Bronchial epithelial cell (primary cell): ENCODE data around the gene TARDBP. TPM values are rescaled to one million over a fixed set of nuclear protein-coding genes. Genes with fewer than 3 reads are reported as not detected.

Experiments used
- DNase-seq: peaks from one replicate; pipeline ENCODE4 v3.0.0-alpha.2; 2010; ENCODE audit warnings: low read depth
- FAIRE-seq: peaks from 2 replicates; lab custom pipeline; 2011; peaks lifted over from hg19 to GRCh38; lab: Jason Lieb, UNC
- H3K27me3 ChIP-seq: 2 replicates; pipeline ENCODE4 v1.5.1; 2011; ENCODE audit warnings: low read length; ENCODE audit not compliant: control insufficient read depth, insufficient read depth
- H3K36me3 ChIP-seq: 2 replicates; pipeline ENCODE4 v1.5.1; 2011; ENCODE audit warnings: low read length; ENCODE audit not compliant: control insufficient read depth, insufficient read depth
- H3K4me3 ChIP-seq: 2 replicates; pipeline ENCODE4 v1.5.1; 2011; ENCODE audit warnings: mild to moderate bottlenecking, low read depth, low read length, control low read depth
- CTCF ChIP-seq: IDR thresholded peaks from 2 replicates; pipeline ENCODE4 v1.5.1; 2011; ENCODE audit warnings: mild to moderate bottlenecking, moderate library complexity, low read length, control low read depth, inconsistent platforms; ENCODE audit not compliant: insufficient read depth, severe bottlenecking
- total RNA-seq: library from RNA; depleted of rRNA; stranded (reverse); fragments of >200 nt; gene quantifications from 2 replicates; pipeline ENCODE4 v1.2.1, GENCODE V29; 2014

Gene TARDBP
- total RNA-seq, 1 donor from 2014 or later = 79.0 TPM

- no peak for TF ChIP-seq CTCF
- FAIRE-seq = no peak
- peaks cover 15% of the 10 kb centered on the region for H3K36me3 ChIP-seq
Observed at GRCh38 chr1:11056504-11056903, 44.0 kb downstream of the TARDBP start.

GRCh38 chr1:11057477-11057876 is 45.0 kb downstream of the TARDBP start:
- no peak for FAIRE-seq
- TF ChIP-seq CTCF = no peak
- peaks cover 15% of the 10 kb centered on the region for H3K36me3 ChIP-seq
- H3K27me3 ChIP-seq = no peaks in the 10 kb centered on the region
- DNase-seq = no peak
- no peak overlapping the region for H3K4me3 ChIP-seq

More at GRCh38 chr1:11056504-11056903, 44.0 kb downstream of the TARDBP start:
- no peaks in the 10 kb centered on the region for H3K27me3 ChIP-seq
- H3K4me3 ChIP-seq = no peak overlapping the region
- DNase-seq = no peak

- peaks cover 16% of the 10 kb centered on the region for H3K36me3 ChIP-seq
- H3K4me3 ChIP-seq = no peak overlapping the region
- FAIRE-seq (no peak), DNase-seq (no peak)
- no peak for TF ChIP-seq CTCF
- H3K27me3 ChIP-seq = no peaks in the 10 kb centered on the region
Observed at GRCh38 chr1:11058026-11058425, 45.6 kb downstream of the TARDBP start.

GRCh38 chr1:11058595-11059154 is 46.2 kb downstream of the TARDBP start:
- no peak for FAIRE-seq
- peaks cover 16% of the 10 kb centered on the region for H3K36me3 ChIP-seq
- peak overlapping the region; percentile 98 for H3K4me3 ChIP-seq

GRCh38 chr1:11059155-11059967 is 46.9 kb downstream of the TARDBP start:
- FAIRE-seq = no peak
- DNase-seq = no peak
- H3K27me3 ChIP-seq = no peaks in the 10 kb centered on the region
- peaks cover 17% of the 10 kb centered on the region for H3K36me3 ChIP-seq
- H3K4me3 ChIP-seq = peak overlapping the region; percentile 98
- no peak for TF ChIP-seq CTCF

More at GRCh38 chr1:11058595-11059154, 46.2 kb downstream of the TARDBP start:
- no peak for TF ChIP-seq CTCF
- no peaks in the 10 kb centered on the region for H3K27me3 ChIP-seq
- DNase-seq = no peak
